ENCODE measurements around the gene CCND3. TPM values are rescaled to one million over a fixed set of nuclear protein-coding genes. Genes with fewer than 3 reads are reported as not detected.

CCND3 gene
- total RNA-seq, 1 donor from 2014 or later, result 64.8 TPM

DNA sequence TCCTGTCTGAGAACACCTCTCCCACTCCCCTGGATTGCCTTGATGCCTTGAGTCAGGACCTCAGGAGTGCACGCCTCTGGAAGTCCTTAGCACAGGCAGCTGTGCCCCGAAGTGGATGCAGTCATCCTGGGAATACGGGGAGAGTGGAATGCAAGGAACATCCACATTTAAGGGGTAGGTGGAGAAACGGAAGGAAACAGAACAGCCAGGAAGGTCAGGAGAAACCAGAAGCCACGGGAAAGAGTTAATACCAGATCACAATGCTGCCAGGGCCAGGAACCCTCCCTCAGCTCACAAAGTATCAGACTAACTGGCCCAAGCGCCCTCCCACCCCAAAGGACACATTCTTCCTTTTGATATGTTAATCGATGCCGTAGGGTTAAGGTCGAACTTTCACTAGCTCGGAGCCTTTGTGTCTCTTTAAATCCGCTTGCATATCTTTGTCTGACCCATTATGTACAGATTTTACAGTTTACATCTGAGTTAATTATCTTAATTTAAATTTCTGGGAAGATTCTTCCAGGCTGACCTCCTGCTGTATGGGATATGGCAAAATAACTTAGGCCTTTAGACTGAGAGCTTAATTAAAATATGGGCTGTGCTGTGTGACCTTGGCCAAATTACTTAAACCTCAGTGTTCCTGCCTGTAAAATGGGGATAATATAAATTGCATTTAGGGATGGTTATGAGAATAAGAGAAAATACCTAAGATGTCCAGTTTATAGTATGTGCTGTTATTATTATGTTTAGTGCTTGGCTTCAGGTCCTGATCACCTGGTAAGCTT is 24.0 kb upstream of the CCND3 start:
- Histone ChIP-seq H3K27ac (ENCODE audit: low read depth, low read length) (no peak overlapping the region), H2AFZ (ENCODE audit: low read depth, low read length) (peak overlapping the region; percentile 65), H3K9me3 (ENCODE audit: insufficient read depth, low read depth, low read length) (peaks cover 2% of the 10 kb centered on the region), H3K4me3 (ENCODE audit: insufficient read depth, low read depth, low read length) (no peak overlapping the region), H3K27me3 (ENCODE audit: insufficient read depth, low read length) (no peaks in the 10 kb centered on the region), H3K4me1 (ENCODE audit: insufficient read depth, low read length) (peaks cover 29% of the 10 kb centered on the region), H3K36me3 (ENCODE audit: insufficient read depth, low read length) (no peaks in the 10 kb centered on the region), H4K20me1 (ENCODE audit: insufficient read depth, low read length) (no peaks in the 10 kb centered on the region), H3K9ac (ENCODE audit: low read length) (peak overlapping the region; percentile 38), H3K79me2 (ENCODE audit: insufficient read depth, low read length) (no peaks in the 10 kb centered on the region), H3K4me2 (ENCODE audit: low read length) (peak overlapping the region; percentile 65)
- Mint-ChIP-seq H3K4me1 (ENCODE audit: low read depth, unreplicated experiment) (peaks cover 34% of the 10 kb centered on the region), H3K27ac (ENCODE audit: unreplicated experiment) (peak overlapping the region; percentile 75), H3K9me3 (ENCODE audit: unreplicated experiment) (no peaks in the 10 kb centered on the region), H3K4me3 (ENCODE audit: unreplicated experiment) (no peak overlapping the region), H3K36me3 (ENCODE audit: low read depth, unreplicated experiment) (no peaks in the 10 kb centered on the region), H3K27me3 (ENCODE audit: low read depth, unreplicated experiment) (peaks cover 3% of the 10 kb centered on the region)
- FAIRE-seq, result no peak
- TF ChIP-seq, protein P1, sequence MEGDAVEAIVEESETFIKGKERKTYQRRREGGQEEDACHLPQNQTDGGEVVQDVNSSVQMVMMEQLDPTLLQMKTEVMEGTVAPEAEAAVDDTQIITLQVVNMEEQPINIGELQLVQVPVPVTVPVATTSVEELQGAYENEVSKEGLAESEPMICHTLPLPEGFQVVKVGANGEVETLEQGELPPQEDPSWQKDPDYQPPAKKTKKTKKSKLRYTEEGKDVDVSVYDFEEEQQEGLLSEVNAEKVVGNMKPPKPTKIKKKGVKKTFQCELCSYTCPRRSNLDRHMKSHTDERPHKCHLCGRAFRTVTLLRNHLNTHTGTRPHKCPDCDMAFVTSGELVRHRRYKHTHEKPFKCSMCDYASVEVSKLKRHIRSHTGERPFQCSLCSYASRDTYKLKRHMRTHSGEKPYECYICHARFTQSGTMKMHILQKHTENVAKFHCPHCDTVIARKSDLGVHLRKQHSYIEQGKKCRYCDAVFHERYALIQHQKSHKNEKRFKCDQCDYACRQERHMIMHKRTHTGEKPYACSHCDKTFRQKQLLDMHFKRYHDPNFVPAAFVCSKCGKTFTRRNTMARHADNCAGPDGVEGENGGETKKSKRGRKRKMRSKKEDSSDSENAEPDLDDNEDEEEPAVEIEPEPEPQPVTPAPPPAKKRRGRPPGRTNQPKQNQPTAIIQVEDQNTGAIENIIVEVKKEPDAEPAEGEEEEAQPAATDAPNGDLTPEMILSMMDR (IDR thresholded peaks at IDR 0.05; ENCODE audit: insufficient read depth, low read depth, low read length), result no peak
- no peak for TF ChIP-seq EZH2 (IDR thresholded peaks at IDR 0.05; ENCODE audit: insufficient read depth, low read length)
- DNase-seq (ENCODE audit: low read depth), result peak; percentile 11

DNA sequence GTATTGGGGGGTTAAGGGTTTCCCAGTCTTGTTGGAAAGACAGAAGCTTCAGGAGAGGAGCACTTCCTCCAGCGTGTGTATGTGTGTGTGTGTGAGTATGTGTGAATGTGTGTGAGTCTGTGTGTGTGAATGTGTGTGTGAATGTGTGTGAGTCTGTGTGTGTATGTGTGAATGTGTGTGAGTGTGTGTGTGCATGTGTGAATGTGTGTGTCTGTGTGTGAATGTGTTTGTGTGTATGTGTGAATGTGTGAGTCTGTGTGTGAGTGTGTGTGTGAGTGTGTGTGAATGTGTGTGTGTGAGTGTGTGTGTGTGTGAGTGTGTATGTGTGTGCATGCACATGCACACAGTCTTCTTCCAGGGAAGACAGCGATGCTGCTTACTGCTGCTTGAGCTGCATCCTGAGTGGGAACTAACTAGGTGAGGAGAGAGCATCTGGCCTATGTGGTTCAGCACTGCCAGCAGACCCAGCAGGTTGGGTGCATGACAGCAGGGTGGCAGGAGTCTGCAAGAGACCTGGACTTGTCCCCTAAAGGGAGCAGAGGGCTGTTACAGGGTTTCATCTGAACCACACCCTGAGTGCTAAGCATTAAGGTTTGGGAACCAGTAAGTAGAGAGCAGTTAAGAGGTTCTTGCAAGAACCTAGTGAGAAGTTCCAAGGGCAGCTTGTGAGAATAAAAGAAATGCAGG is 22.7 kb upstream of the CCND3 start:
- Mint-ChIP-seq H3K27ac (ENCODE audit: unreplicated experiment) (peak overlapping the region; percentile 35), H3K36me3 (ENCODE audit: low read depth, unreplicated experiment) (no peaks in the 10 kb centered on the region), H3K27me3 (ENCODE audit: low read depth, unreplicated experiment) (peaks cover 3% of the 10 kb centered on the region), H3K4me3 (ENCODE audit: unreplicated experiment) (no peak overlapping the region), H3K4me1 (ENCODE audit: low read depth, unreplicated experiment) (peaks cover 34% of the 10 kb centered on the region), H3K9me3 (ENCODE audit: unreplicated experiment) (no peaks in the 10 kb centered on the region)
- no peak for TF ChIP-seq EZH2 (IDR thresholded peaks at IDR 0.05; ENCODE audit: insufficient read depth, low read length)
- TF ChIP-seq, protein P1 (IDR thresholded peaks at IDR 0.05; ENCODE audit: insufficient read depth, low read depth, low read length), result no peak
- Histone ChIP-seq H3K27ac (ENCODE audit: low read depth, low read length) (no peak overlapping the region), H3K9me3 (ENCODE audit: insufficient read depth, low read depth, low read length) (peaks cover 2% of the 10 kb centered on the region), H3K9ac (ENCODE audit: low read length) (no peak overlapping the region), H3K4me2 (ENCODE audit: low read length) (no peak overlapping the region), H3K4me3 (ENCODE audit: insufficient read depth, low read depth, low read length) (no peak overlapping the region), H3K36me3 (ENCODE audit: insufficient read depth, low read length) (no peaks in the 10 kb centered on the region), H2AFZ (ENCODE audit: low read depth, low read length) (no peak overlapping the region), H3K79me2 (ENCODE audit: insufficient read depth, low read length) (no peaks in the 10 kb centered on the region), H3K4me1 (ENCODE audit: insufficient read depth, low read length) (peaks cover 29% of the 10 kb centered on the region), H4K20me1 (ENCODE audit: insufficient read depth, low read length) (no peaks in the 10 kb centered on the region), H3K27me3 (ENCODE audit: insufficient read depth, low read length) (no peaks in the 10 kb centered on the region)
- DNase-seq (ENCODE audit: low read depth) (no peak), FAIRE-seq (no peak)

Measured in astrocyte (in vitro differentiated cells and primary cell).